SIG-M5 (cell line): ENCODE results near the gene GLG1.
"Not testable (repeated sequence)": the region's sequence is repeated elsewhere in the genome, so short reads cannot be mapped to it uniquely, and the experiment has no call there.

Source experiments
- DNase-seq: peaks from one replicate; lab custom pipeline; 2025; lab: John Stamatoyannopoulos, UW

Gene GLG1

DNA sequence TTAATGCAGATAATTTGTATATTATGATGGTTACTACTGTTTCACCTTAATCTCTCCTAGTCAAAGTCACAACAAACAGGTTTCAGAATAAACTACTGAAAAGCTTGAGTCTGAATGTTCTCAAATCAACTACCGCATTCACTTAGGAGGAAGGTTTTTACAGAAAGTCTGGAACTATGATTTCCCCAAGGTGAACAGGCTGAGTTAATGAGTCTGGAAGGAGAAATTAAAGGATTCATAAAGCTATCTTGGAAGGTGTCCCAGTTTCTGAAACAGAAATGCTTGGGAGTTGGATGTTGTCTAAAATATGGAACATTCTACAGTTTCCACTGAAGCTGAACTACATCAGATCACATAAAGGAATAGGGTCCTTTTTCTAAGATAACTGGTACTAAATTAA lies 69.2 kb downstream of the GLG1 start:
- not testable (repeated sequence) for DNase-seq

DNA sequence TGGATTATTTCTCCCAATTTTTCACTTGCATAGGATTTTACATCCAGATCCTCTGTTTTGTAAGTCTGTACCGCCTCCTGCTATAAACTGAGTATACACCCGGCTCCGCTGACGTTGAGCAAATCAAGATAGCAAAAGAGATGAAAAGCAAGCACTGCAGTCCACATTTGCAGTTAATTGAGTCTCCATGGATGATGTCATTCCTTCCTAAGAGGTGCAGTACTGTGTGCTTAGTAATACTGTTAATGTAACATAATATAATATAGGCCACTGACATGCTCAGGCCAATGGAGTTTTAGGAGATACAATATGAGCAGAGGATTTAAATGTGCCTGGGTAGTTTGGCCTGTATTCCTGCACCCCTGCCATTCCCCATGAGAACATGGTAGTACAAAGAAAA lies 72.3 kb downstream of the GLG1 start:
- not testable (repeated sequence) for DNase-seq

DNA sequence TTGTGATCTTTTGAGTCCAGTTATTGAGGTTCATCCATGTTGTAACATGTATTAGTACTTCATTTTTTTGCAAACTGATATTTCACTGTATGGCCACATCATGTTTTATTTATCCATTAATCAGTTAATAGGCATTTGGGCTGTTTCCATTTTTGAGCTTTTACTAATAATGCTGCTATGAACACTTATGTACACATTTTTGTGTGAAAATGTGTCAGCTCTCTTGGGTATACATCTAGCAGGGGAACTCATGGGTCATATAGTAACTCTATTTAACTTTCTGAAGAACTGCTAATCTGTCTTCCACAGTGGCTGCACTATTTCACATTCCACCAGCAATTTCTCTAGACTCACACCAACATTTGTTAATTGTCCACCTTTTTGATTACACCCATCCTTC lies 82.0 kb downstream of the GLG1 start:
- no peak for DNase-seq

DNA sequence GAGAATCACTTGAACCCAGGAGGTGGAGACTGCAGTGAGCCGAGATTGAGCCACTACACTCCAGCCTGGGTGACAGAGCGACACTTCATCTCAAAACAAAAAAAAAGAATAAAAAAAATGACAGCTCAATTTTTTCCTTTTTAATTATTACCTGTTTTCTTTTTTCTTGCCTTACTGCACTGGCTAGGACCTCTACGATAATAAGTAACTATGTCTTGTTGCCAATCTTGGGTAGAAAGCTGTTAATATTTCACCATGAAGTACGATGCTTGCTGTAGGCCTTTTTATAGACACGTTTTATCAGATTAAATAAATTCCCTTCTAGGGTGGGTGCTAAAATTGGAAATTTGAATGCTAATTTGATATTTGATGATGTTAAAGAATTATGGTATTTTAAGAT lies 82.8 kb downstream of the GLG1 start:
- DNase-seq = no peak

DNA sequence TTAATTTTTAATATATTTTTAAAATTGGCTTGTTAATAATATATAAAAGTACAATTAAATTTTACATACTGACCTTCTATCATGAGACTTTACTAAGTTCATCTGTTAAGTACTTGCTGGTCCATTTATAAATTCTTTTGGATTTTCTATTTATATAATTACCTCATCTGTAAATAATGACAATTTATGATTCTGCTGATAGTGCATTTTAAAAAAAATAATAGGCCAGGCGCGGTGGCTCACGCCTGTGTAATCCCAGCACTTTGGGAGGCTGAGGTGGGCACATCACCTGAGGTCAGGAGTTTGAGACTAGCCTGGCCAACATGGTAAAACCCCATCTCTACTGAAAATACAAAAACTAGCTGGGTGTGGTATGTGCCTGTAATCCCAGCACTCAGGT lies 83.2 kb downstream of the GLG1 start:
- not testable (repeated sequence) for DNase-seq

DNA sequence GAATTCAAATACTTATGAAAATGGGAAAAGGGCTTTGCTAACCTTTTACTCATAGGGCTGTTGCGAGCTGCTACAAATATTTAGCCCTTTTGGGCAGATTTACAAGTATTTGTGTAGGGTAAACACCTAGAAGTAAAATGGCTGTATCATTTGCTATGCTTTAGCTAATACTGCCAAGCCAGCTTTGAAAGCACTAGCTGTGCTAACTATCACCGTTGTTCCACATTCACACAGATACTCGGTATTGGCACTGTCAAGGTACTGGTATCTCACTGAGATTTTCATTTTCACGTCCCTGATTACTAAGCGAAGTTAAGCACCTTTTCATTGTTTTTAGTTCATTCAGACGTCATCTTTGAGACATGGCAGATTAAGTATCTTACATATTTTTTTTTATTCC lies 84.8 kb downstream of the GLG1 start:
- no peak for DNase-seq

DNA sequence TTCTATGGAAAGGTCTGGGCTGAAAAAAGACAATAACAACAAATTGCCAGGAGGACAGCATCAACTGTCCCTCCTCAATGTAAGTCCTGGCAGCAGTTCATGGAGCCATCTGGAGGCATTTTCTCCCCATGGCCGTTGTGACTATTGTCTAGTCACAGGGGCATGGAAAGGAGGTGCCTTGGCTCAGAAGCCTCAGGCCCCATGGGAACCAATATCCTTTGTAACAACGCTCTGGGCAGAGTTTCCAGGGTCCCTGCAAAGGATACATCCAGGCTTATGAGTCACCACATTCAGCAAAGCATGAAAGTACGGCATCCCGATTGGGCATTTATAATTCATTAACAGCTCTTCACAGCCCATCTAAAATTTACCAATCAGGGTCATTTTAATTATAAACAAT lies 85.2 kb downstream of the GLG1 start:
- DNase-seq = no peak

DNA sequence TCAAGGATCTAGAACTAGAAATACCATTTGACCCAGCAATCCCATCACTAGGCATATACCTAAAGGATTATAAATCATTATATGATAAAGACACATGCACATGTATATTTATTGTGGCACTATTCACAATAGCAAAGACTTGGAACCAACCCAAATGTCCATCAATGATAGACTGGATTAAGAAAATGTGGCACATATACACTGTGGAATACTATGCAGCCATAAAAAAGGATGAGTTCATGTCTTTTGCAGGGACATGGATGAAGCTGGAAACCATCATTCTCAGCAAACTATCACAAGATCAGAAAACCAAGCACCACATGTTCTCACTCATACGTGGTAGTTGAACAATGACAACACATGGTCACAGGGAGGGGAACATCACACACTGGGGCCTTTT lies 88.0 kb downstream of the GLG1 start:
- not testable (repeated sequence) for DNase-seq

DNA sequence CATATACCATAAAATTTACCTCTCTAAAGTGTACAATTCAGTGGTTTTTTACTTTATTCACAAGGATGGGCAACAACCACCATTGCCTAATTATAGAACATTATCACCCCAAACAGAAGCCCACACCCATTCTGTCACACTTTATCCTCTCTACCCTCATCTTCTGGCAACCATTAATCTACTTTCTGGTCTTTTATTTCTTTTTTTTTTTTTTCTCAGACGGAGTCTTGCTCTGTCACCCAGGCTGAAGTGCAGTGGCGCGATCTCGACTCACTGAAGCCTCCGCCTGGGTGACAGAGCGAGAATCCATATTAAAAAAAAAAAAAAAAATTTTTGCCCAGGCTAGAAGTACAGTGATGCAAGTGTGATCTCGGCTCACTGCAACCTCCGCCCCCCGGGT lies 95.0 kb downstream of the GLG1 start:
- DNase-seq = no peak

DNA sequence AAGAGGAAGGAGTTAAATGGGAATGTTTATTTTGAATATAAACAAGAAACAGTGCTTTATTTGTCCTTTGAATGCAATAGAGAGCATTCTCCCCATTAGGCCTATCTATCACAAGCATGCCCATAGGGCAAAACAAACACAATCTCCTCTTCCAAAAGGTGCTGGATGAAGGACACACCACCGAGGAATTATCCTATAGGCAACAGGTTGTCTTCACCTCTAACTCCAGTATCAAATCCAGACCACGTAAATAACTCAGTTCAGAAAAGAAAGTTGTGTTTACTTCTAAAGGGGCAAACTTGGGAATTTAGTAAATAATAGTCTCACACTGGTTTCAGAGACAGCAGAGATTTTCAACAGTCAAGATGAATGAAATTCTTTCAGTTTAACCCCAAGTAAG lies 101.9 kb downstream of the GLG1 start:
- DNase-seq = no peak

DNA sequence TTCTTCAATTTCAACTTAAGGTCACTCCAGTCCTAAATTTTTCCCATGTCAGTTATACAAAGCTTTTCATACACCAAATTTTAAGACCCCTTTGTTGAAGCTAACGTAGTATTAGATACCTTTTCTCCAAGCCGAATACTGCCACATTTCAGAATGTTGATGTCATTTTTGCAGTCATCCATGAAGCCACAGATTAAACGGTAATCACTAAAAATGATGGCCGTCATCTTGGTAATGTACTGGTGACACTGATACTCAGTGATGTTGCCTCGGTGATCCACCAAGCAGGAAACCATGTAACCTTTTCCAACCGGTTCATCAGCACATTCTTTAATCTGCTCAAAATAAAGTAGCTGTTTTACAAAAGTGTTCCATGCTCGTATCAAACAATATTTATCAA lies 103.5 kb downstream of the GLG1 start:
- no peak for DNase-seq

DNA sequence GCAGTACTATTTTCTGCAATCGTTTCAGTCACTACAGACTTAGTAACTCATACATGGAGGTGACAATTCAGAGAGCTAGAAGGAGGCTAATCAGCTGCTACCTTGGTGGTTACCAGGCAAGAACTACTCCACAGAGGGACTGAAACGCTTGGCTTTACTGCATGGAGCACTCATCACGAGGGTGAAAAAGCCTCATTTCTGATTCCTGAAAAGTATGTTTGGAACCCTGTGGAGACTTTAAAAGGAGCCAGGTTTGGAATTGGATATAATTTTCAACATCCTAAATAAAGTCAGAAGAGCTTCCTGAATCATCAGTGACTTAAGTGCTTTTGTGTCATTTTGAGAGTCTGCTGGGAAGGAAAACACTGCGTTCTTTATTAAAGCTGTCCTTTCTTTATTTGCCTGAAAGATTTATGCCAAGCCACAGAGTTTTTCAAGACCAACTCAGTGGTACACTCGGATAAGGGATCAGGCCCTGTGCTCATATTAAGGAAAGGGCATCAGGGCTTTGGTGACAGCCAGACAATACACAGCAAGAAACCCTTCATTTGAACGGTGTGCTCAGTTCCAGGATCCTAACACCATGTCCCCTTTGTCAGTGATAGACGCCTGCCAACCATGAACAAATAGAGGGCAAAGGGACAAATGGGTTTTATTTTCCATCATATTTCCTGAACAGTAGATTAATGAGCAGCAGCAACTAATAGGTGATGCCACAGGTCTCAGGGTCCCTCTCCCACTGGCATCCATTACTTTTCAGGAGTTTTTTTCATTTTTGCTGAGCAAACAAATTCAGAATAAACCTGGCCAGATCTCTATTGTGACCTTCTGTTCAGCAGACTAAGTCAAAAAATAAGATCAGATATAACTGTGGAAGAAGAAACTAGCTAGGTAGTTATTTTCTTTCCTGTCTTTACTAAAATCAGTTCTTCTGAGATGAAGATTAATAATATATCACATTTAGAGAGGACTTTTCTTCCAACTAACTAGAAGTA lies 105.1 kb downstream of the GLG1 start:
- no peak for DNase-seq

DNA sequence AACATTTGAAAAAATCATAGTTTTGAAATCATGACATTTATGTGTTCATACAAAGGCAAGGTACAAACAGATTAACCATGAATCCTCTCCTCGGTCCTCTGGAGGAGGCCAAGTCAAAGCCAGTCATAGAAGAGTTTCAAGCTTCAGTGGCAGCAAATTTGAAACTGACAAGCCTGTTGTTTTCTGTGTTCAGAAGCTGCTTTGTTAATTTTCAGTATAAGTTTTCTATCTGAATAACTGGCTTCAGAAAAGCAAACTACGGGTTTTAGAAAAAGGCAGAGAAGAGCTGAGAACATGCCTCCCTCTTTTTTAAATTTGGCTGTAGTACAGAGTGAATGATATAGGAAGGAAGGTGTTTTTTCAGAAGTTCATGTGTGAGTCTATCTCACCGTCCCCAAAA lies 106.0 kb downstream of the GLG1 start:
- no peak for DNase-seq

DNA sequence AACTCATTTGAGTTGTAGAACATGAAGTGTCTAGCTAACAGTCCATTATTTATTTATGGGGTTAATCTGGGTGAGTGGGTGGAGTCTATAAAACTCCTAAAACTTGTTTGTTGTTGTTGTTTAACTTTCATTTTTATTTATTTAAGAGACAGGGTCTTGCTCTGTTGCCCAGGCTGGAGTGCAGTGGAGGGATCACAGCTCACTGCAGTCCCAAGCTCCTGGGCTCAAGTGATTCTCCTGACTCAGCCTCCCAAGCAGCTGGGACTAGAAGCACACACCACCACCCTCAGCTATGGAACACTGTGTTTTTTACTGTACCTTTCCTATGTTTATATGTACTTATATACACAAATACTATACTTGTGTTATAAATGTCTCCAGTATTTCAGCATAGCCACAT lies 107.8 kb downstream of the GLG1 start:
- DNase-seq = no peak

DNA sequence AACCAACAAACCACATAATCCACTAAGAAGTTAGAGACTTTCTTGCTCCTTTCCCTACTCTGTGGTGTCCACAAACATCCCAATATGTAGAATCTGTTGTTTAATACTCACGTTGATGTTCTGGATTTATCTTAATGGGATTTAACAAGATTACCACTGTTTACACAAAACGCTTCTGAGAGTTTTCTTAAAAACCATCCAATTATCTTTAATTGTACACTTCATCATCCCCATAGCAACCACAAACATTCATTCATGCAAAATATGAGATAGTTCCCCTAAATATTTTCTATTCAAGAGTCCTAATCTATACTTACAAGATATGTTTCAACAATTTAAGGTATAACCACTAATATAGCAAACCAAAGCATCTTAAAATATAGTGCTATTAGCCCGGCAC lies 109.2 kb downstream of the GLG1 start:
- DNase-seq = no peak

DNA sequence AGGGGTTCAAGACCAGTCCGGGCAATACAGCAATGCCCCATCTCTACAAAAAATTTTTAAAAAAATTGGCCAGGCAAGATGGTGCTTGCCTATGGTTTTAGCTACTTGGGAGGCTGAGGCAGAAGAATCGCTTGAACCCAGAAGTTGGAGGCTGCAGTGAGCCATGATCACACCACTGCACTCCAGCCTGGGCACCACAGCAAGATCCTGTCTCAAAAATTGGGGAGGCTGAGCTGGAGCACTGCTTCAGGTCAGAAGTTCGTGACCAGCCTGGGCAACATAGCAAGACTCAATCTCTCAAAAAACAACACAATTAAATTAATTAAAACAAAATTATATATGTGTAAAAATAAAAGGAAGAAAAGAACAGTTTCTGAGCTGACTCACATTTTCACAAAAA lies 110.9 kb downstream of the GLG1 start:
- DNase-seq = no peak

DNA sequence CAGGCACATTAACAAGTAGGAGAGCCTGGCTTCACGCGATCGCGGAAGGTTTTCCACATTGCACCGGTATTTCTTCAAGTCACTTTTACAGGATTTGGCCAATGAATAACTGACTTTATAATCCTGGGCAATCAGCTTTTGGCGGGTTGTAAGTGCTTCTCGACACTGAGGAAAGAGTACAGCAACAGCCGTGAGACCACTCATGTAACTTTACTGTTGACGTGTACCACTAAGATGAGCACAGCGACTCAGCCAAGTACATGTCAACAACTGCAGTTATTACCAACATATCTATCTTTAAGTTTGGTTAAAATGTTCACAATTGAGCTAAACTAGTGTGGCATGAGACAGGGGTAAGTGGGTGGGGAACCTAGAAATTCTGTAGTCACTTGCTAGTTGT lies 113.9 kb downstream of the GLG1 start:
- no peak for DNase-seq

DNA sequence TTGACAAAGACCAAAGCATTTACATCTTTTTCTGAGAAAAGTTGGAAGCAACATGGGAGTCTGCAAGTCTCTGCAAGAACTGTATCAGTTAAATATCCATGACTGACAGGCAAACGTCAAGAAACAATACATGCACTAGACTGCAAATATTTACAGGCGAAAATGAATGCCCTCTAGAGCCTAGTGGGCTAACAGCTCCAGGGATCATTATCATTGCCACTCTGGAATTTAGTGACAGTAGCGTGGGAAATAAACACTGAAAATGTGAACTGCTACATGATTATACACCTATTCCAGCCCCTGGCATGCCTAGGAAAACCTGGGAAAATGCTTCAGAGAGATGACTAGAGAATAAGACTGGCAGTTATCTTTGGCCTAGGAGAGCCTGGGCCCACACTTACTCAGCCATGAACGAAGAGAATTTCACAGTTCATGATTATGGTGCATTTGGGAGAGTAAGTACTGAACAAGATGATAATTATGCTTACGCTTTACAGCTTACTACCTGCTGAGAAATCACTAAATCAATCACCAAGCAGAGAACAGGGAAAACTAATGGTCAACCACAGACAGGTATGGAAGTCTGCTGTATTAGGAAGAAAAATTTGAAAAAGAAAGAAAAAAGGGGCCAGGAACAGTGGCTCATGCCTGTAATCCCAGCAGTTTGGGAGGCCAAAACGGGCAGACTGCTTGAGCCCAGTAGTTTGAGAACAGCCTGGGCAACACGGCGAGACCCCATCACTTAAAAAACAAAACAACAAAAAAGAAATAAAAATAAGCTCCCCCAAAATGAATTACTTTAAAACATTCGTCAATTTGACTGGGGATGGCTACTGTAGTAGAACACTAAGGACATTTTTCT lies 119.0 kb downstream of the GLG1 start:
- no peak for DNase-seq

DNA sequence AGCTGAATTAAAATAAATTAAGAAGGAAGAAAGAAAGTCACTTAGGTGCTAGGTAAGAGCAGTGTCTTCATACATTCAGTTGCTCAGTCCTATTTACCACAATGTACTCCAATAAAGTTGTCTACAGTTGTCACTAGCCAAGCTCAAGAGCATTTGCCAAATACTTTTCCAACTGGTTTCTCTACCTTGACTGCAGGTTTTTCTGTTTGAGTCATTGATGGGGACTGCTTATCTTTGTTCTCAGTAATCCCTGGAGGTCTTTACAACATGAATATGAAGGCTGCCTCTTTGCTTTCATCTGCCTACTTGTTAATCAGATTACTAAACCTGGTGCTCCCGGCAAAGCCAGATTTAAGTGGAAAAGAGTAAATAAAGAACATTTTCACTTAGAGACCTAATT lies 121.0 kb downstream of the GLG1 start:
- no peak for DNase-seq

DNA sequence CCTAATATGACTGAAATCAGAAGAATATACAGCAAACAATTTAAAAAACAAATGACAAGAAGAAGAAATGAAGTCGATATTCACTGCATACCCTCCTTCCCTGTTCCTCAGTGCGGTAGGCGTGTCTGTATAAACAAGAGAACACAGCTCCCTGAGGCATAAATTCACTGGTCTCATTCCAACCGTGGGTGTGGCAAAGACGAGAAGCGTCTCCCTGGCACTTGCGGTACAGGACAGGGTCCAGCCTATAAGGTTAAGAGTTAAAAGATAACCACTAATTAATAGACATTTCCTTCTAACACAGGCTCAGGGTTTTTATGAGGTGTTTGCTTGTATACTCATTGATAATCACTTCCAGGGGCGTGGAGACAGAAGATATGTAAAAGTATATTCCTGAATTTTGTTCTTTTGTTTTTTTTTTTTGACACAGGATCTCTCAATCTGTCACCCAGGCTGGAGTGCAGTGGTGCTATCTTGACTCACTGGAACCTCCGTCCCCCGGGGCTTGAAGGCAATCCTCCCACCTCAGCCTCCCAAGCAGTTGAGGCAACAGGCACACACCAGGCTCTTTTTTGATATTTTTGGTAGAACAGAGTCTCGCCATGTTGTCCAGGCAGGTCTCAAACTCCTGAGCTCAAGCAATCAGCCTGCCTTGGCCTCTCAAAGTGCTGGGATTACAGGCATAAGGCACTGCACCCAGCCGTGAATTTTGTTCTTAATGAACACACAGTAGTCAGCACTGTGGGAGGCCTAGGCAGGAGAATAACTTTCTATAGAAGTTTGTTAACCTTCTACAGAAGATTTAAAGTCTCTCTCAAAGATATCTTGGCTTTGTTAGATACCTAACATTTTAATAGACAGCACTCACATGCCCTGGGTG lies 126.5 kb downstream of the GLG1 start:
- DNase-seq = no peak

DNA sequence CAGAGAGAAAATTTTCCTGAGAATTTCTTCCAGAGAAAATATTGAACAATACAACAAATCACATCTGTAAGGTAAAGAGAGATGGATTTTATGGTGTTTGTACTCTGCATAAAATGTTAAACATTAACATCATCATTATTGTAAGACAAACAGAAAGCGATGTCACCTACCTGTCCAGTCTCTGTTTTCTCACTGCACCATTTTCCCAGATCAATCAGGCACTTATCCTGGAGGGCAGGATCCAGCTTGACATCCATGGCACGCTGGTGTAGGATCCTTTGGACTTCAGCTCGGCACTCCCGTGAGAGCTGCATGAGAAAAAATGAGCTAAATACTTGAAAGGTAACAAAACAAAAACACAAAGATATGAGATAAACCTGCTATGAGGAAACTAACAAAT lies 129.7 kb downstream of the GLG1 start:
- DNase-seq = no peak

DNA sequence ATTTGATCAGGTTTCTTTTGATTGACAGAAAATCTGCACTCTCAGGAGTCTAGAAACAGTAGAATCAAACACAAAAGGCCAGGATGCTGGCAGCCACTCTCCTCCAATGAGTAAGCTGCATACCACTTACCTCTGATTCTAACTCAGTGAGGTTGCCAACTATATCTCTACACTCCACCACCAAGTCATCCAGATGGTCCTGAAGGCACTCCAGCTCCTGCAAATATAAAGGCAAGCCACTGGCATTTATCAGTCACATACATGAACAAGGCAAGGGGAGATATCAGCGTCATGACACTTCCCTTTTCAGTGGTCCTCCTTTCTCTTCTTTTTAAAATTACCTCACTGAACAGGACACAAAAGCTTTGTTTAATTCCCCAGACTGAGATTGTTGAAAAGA lies 132.5 kb downstream of the GLG1 start:
- no peak for DNase-seq
